Breast epithelium (tissue), 3 donors: ENCODE results near the gene KBTBD13.

ENCODE experiments used
- POLR2A ChIP-seq: fragments of 450-650 bp; IDR thresholded peaks from one replicate; pipeline ENCODE4 v1.6.1; 2016; ENCODE audit warnings: antibody characterized with exemption, mild to moderate bottlenecking, moderate library complexity
- POLR2AphosphoS5 ChIP-seq, 3 donors: sonication (generic); formaldehyde crosslinking; IDR thresholded peaks; one replicate each; pipeline ENCODE4 v1.6.1; 2017; ENCODE audit warnings: antibody characterized with exemption in 3 of 3
- TF ChIP-seq, protein P1 (sequence below), 3 donors: fragments of 450-650 bp; IDR thresholded peaks; one replicate each; pipeline ENCODE4 v1.5.1; 2016 to 2017; ENCODE audit warnings: antibody characterized with exemption in 3 of 3, mild to moderate bottlenecking in 3 of 3, moderate library complexity in 3 of 3

DNA sequence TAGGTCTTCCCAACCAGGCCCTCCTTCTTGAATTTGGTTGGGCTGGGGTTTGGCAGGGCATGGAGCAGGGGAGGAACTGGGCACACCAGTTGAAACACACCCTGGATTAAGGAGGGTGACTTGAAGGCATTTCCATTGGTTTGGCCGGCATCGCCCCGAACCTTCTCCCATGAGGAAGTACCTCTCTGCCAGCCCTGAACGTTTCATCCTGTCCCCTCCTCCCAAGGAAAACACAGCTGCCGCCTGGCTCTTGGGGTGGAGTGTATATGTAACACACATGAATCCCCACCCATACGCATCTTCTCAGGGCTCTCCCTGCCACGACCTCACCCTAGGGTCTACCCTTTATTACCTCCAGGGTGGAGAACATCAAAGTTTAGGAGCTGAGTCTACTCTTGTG, 23.9 kb downstream of the KBTBD13 start:
- TF ChIP-seq, protein P1, sequence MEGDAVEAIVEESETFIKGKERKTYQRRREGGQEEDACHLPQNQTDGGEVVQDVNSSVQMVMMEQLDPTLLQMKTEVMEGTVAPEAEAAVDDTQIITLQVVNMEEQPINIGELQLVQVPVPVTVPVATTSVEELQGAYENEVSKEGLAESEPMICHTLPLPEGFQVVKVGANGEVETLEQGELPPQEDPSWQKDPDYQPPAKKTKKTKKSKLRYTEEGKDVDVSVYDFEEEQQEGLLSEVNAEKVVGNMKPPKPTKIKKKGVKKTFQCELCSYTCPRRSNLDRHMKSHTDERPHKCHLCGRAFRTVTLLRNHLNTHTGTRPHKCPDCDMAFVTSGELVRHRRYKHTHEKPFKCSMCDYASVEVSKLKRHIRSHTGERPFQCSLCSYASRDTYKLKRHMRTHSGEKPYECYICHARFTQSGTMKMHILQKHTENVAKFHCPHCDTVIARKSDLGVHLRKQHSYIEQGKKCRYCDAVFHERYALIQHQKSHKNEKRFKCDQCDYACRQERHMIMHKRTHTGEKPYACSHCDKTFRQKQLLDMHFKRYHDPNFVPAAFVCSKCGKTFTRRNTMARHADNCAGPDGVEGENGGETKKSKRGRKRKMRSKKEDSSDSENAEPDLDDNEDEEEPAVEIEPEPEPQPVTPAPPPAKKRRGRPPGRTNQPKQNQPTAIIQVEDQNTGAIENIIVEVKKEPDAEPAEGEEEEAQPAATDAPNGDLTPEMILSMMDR (IDR thresholded peaks at IDR 0.05), result no peak
- TF ChIP-seq POLR2AphosphoS5 (IDR thresholded peaks at IDR 0.05), result no peak
- TF ChIP-seq POLR2A, result no peak
